Ishikawa (cell line): ENCODE data around the gene PROK2.

Source experiments
- CEBPB ChIP-seq: IDR thresholded peaks from 2 replicates; pipeline ENCODE4 v1.6.1; 2012
- FOXM1 ChIP-seq: IDR thresholded peaks from 2 replicates; pipeline ENCODE4 v1.6.1; 2012; ENCODE audit warnings: low read depth, borderline replicate concordance

DNA sequence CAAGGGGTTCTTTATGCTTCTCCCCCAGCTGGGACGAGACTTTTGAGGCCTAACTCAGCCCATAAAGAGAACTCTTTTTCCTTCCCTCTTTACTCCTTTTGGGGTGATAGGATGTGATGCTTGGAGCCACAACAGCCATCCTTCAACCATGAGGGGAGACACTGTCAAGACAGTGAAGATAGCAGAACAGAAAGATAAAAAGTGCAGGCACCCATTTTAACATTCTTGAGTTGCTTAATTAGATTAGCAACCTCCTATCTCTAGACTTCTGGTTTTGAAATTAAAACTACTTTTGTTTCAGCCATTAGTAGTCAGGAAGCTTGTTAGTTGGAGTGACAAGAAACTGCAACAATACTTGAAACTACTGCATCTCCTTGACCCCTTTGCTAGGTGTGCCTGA lies 24.8 kb downstream of the PROK2 start:
- TF ChIP-seq CEBPB (no peak), FOXM1 (no peak)
